Hematopoietic multipotent progenitor cell (in vitro differentiated cells): ENCODE measurements around the gene GLB1L. TPM values are rescaled to one million over a fixed set of nuclear protein-coding genes. Genes with fewer than 3 reads are reported as not detected.
A peak's percentile ranks its signal among the peaks of the same experiment; 100 is the strongest.
"Not testable (repeated sequence)": the region's sequence is repeated elsewhere in the genome, so short reads cannot be mapped to it uniquely, and the experiment has no call there.

Experiments used
- DNase-seq, 3 donors: peaks; one replicate each; pipeline ENCODE4 v3.0.0-alpha.2; 2011 to 2015; ENCODE audit warnings: low read depth in 2 of 3, low spot score in 2 of 3
- total RNA-seq: library from RNA; depleted of rRNA; stranded (reverse); fragments of >200 nt; gene quantifications from one replicate; pipeline ENCODE4 v1.2.3, GENCODE V29; 2012

Gene GLB1L
- total RNA-seq, 1 donor, result 21.8 TPM

DNA sequence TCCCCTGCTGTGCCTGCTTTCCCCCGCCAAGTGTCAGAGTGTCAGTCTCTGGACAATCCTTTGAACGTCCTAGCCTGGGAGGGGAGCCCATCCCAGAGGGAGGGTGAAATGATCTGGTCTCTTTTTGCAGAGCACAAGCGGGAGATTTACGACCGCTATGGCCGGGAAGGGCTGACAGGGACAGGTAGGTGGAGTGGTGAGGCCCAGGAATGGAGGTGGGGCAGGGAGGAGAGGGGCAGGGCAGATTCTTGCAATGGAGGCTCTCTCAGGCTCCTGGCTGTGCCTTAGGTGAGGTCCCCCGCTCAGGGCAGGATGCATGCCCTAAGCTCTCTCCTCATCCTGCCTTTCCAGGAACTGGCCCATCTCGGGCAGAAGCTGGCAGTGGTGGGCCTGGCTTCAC, 36.3 kb upstream of the GLB1L start:
- DNase-seq, result no peak

DNA sequence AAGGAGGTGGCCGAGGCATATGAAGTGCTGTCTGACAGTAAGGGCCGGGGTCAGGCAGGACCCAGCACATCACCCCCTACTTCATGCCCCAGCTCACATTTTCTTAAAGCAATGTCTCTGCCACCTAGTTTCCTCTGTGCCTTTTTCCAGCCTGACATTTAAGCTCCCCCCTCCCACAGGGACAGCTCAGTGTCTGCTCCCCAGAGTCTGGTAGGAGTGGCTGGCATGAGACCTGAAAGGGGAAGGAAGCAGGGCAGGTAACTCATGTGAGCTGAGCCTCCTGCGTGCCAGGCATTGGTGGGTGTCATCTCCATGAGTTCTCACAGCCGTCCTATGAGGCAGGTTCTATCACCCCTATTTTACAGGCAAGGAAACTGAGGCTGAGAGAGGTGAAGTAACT, 35.4 kb upstream of the GLB1L start:
- DNase-seq, result no peak

DNA sequence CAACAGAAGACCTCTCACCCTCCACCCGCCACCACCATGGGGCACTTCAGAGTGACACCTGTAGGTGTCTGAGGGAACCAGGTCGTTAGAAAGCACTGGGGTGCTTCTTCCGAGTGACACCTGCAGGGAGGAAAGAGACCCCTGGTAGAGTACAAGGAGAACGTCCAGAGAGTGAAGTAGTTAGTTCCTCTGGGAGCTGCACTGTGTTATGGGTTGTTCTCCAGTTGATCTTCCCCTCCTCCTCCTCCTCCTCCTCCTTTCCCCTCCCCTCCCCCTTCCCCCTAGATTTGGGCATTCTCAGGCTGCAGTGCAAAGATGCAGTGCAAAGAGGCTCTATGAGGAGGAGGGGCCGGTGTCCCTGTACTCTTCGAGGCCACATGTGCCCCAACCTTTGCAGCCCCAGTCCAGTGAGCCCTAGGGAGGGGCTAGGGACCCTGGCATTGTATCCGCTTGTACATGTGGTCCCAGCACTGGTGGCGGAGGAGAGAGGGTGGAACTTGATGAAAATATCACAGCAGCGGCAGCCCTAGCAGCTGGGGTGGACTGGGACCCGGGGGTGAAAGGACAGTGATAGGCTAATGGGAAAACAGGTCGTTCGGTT, 34.8 kb upstream of the GLB1L start:
- no peak for DNase-seq

GRCh38 chr2:219279151-219279915, 34.1 kb upstream of the GLB1L start, which contains the start of gene DNAJB2:
DNAJB2 (plus strand) TSS chr2:219279366; CDS start chr2:219279834, 468 bp downstream.
- peak; percentile 94 to 99 (median 99) for DNase-seq

DNA sequence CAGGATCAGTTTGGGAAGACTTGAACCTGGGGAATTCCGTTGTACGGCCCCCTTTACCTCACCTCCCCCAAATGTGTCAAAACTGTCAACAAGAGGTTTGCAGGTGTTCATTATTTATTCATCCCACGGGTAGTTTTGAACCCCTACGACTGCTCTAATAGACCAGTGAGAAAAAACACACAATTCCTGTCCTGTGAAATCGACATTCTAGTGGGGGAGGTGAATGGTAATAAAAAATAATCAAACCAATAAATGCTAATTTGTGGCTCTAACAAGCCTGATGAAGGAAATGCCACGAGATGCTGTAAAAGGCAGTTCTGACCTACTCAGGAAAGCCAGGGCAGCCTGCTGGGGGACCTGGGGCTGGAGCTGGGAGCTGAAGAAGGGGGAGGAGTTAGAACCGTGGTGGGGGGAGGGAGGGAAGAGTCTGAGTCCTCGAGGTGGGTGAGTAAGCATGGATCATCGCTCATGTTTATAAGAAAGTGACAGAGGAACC, 33.5 kb upstream of the GLB1L start:
- peak in 1 of 3 donors; percentile 11 for DNase-seq

GRCh38 chr2:219277703-219278654, 32.7 kb upstream of the GLB1L start:
- DNase-seq, result peak; percentile 55 to 69 (median 63)

GRCh38 chr2:219274361-219274921, 29.2 kb upstream of the GLB1L start:
- DNase-seq, result no peak

GRCh38 chr2:219273937-219274336, 28.7 kb upstream of the GLB1L start:
- DNase-seq, result no peak

DNA sequence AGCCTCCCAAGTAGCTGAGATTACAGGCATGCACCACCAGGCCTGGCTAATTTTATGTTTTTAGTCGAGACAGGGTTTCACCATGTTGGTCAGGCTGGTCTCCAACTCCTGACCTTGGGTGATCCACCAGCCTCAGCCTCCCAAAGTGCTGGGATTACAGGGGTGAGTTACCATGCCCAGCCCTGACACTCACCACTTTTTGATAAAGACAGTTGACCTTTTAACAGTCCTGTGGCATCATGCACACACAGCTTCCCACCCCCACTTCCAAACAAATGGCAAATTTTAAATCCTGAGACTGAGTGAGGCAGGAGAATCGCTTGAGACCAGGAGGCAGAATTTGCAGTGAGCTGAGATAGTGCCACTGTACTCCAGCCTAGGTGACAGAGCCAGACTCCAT, 27.8 kb upstream of the GLB1L start:
- DNase-seq, result no peak

DNA sequence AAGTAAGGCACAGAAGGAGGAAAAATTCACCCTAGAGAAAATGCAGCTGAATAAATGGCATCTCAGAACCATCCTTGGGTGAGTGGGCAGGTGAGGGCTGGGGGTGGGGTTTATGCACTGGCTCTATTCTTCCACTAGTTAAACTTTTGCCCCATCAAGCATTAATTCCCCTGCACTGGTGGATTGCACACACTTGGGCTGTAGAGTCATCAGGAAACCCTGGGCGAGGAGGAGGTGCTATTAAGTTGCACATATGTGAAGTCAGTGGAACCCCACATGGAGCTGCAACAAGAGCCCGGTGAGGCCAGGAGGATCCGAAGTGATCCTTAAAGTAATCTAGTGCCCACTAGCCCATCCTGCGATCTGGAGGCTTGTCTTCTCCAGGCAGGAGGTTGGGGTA, 27.1 kb upstream of the GLB1L start:
- DNase-seq, result no peak

GRCh38 chr2:219271021-219271420, 25.8 kb upstream of the GLB1L start:
- DNase-seq, result no peak

GRCh38 chr2:219270055-219270372, 24.8 kb upstream of the GLB1L start:
- no peak for DNase-seq

GRCh38 chr2:219269362-219270054, 24.3 kb upstream of the GLB1L start:
- DNase-seq, result no peak

- no peak for DNase-seq
These were observed 23.1 kb upstream of the GLB1L start for GRCh38 chr2:219268294-219268693.

DNA sequence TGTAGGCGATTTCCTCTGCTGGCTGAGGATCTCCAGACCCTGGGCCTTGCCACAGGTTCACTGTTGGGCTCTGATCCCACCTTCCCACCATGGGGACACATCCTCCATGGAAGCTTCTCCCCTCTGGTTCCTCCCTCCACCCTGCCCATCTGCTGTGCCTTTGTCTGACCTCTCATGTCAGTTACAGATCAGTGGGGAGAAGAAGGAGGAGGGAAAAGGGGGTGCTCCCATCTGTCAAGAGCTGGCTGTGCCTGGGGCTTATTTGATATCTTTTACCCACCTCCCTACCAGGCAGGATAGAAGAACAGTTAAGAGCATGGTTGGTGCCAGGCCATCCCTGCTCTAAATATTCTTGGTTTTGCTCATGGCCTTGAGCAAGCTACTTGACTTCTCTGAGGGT, 21.6 kb upstream of the GLB1L start:
- no peak for DNase-seq

- DNase-seq, result no peak
These were observed 21.0 kb upstream of the GLB1L start for GRCh38 chr2:219266232-219266631.

GRCh38 chr2:219261024-219261855, 16.0 kb upstream of the GLB1L start:
- no peak for DNase-seq

DNA sequence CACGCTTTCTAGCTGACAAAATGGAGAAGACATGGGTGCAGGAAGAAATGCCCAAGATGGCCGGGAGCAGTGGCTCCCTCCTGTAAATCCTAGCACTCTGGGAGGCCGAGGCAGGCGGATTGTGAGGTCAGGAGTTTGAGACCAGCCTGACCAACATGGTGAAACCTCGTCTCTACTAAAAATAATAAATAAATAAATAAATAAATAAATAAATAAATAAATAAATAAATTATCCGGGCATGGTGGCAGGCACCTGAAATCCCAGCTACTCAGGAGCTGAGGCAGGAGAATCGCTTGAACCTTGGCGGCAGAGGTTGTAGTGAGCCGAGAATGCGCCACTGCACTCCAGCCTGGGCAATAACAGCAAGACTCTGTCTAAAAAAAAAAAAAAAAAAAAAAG, 13.7 kb upstream of the GLB1L start:
- DNase-seq, result not testable (repeated sequence)

DNA sequence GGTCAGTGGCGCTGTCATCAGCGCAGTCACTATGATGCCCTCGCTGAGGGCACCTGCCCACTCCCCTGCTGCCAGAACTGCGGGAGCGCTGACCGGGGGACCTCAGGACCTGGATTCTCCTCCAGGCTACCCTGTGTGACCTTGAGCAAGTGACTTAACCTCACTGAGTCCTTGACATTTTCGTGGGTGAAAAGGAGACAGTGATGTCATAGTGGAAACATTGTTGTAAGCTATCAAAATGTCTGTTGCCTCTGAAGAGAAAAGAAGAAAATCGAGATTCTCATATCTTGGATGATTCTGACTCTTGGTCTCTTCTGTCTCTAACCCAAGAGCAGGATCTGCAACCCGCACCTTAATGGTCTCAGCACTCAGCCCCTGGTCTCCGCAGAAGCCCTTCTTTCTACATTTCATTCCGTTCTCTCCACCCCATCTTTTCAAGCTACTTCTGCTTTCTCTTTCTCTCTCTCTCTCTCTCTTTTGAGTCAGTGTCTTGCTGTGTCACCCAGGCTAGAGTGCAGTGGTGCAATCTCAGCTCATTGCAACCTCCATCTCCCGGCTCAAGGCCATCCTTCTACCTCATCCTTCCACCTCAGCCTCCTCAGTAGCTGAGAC, 9.5 kb upstream of the GLB1L start:
- peak in 2 of 3 donors; percentile 62 to 74 for DNase-seq
